OCI-LY7 (cell line): ENCODE measurements around the gene CRY1.

Experiments
- CTCF ChIP-seq: fragments of 200-600 bp; sonication (generic); conservative IDR thresholded peaks from 2 replicates; pipeline ENCODE4 v1.5.1; 2014; ENCODE audit warnings: mild to moderate bottlenecking, antibody characterized with exemption, low read length, moderate library complexity, mixed read lengths
- EZH2phosphoT487 ChIP-seq: fragments of 200-600 bp; sonication (generic); IDR thresholded peaks from 2 replicates; pipeline ENCODE4 v1.6.1; 2018; ENCODE audit warnings: low read depth, borderline replicate concordance, mild to moderate bottlenecking, mixed run types, antibody characterized with exemption, low read length, moderate library complexity, mixed read lengths

GRCh38 chr12:107093417-107094182 is at the start of gene CRY1:
- TF ChIP-seq CTCF, result no peak
- no peak for TF ChIP-seq EZH2phosphoT487
